Kidney epithelial cell (primary cell): ENCODE data around the gene LYRM1. TPM values are rescaled to one million over a fixed set of nuclear protein-coding genes. Genes with fewer than 3 reads are reported as not detected.

ENCODE experiments used
- DNase-seq: peaks from one replicate; pipeline ENCODE4 v3.0.0-alpha.2; 2010; ENCODE audit warnings: low read depth
- H3K27me3 ChIP-seq: 2 replicates; pipeline ENCODE4 v1.6.0; 2011; ENCODE audit warnings: low read length; ENCODE audit not compliant: control insufficient read depth, insufficient read depth
- H3K36me3 ChIP-seq: 2 replicates; pipeline ENCODE4 v1.5.1; 2011; ENCODE audit warnings: low read length; ENCODE audit not compliant: control insufficient read depth, insufficient read depth
- H3K4me3 ChIP-seq: 2 replicates; pipeline ENCODE4 v1.5.1; 2011; ENCODE audit warnings: low read depth, mild to moderate bottlenecking, control low read depth, low read length
- CTCF ChIP-seq: IDR thresholded peaks from 2 replicates; pipeline ENCODE4 v1.5.1; 2011; ENCODE audit warnings: mild to moderate bottlenecking, moderate library complexity, low read length, control low read depth, inconsistent platforms; ENCODE audit not compliant: insufficient read depth, poor library complexity, severe bottlenecking
- total RNA-seq: library from RNA; depleted of rRNA; stranded (reverse); fragments of >200 nt; gene quantifications from 2 replicates; pipeline ENCODE4 v1.2.3, GENCODE V29; 2015

Gene LYRM1
- total RNA-seq, 1 donor from 2014 or later = 64.8 TPM

DNA sequence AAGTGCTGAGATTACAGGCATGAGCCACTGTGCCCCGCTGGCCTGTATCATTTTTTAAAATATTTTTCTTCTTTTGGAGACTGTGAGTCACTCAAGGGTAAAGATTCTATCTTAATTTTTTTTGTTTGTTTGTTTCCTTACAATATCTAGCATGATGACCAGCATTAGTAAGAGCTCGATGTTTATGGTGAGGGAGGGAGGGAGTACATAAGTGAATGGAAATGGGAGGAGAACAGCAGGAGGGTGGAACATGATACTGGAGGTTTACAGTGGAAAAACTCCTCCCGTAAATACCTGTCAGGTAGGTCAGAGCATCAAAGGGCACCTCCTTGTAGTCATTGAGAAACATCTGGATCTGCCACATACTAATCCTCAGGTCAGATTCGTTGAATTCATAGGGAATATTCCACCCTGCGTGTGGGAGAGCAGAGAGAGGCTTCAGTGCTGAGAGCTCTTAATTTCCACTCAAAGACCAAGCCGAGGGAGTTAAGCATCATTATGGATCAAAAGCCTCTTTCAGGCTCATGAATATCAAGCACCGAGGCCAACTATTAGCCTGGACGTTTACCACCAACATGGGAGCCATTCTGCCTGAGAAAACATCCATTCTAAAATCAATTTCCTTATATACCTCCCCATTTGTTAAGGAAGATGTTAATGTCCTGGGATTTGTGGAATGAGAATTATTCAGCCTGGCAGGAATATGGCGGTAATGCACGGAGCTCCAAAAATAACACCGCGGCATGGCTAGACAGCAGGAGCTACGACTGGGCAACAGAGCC is 51.8 kb downstream of the LYRM1 start:
- no peak for TF ChIP-seq CTCF
- Histone ChIP-seq H3K4me3 (no peak overlapping the region), H3K27me3 (no peaks in the 10 kb centered on the region), H3K36me3 (no peaks in the 10 kb centered on the region)
- DNase-seq = no peak

DNA sequence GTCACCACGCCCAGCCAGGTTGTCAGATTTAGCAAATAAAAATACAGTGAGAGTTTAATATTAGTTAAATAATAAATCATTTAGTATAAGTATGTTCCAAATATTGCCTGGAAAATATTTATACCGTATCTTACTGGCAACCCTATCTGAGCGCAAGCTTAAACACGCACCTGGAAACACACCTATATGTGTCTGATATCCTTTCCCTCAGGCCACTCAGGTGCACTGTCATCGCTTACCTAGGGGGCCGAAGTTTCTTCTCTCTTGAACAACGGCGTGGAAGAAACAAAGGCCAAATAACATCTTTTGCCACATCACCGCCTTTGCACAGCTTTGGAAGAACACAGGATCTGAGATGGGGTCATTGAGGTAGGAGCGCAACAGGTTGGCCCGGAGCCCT is 54.0 kb downstream of the LYRM1 start:
- no peak for TF ChIP-seq CTCF
- no peak for DNase-seq
- H3K27me3 ChIP-seq = no peaks in the 10 kb centered on the region
- H3K4me3 ChIP-seq = no peak overlapping the region
- H3K36me3 ChIP-seq = no peaks in the 10 kb centered on the region

DNA sequence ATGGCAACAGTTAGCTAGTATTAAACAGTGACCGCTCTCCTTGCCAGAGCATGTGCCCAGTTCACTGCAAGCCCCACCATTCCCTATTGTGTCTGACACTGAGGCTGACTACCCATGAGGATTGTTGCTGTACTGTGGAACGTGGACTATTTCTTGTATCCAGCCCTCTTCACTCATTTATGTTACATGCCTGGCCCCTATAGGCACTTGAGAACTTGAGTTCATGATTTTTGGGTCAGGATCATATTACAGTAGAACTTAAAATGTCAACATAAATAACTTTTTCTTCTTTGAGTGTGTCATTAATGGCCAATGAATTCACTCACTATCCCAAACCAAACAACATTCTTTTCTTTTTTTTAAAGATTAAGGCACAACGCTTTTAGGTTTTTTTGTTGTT is 55.7 kb downstream of the LYRM1 start:
- no peak for DNase-seq
- no peaks in the 10 kb centered on the region for H3K36me3 ChIP-seq
- H3K4me3 ChIP-seq = no peak overlapping the region
- no peaks in the 10 kb centered on the region for H3K27me3 ChIP-seq
- no peak for TF ChIP-seq CTCF

DNA sequence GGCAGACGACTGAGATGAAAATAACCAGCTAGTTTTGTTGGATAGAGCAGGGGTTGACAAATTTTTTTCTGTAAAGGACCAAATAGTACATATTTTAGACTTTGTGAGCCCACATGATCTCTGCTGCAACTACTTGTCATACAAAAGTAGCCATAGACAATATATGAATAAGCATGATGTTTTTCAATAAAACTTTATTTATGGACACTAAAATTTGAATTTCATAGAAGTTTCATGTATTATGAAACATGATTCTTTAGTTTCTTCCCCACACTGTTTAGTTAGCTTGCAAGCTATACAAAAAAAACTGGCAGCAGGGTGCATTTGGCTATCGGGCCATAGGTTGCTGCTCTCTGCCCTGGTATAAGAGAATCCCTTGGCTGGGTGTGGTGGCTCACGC is 56.6 kb downstream of the LYRM1 start:
- Histone ChIP-seq H3K36me3 (no peaks in the 10 kb centered on the region), H3K4me3 (no peak overlapping the region), H3K27me3 (no peaks in the 10 kb centered on the region)
- no peak for TF ChIP-seq CTCF
- no peak for DNase-seq

DNA sequence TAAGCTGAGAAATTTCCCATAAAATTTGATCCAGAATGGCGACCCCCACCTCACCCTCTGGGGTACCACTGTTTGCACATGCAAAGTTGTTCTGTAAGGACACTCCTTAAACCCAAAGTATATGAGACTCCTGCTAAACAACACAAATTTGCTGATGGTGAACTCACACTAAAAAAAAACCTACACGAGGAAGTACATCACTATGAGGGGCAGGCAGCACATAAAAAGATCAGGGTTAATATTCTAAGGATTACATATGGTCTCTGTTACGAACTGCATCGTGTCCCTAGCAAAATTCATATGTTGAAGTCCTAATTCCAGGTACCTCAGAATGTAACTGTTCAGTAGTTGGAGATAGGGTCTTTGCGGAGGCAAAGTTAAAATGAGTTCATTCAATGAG is 60.3 kb downstream of the LYRM1 start:
- DNase-seq = no peak
- no peaks in the 10 kb centered on the region for H3K27me3 ChIP-seq
- no peak overlapping the region for H3K4me3 ChIP-seq
- H3K36me3 ChIP-seq = no peaks in the 10 kb centered on the region
- TF ChIP-seq CTCF = no peak

DNA sequence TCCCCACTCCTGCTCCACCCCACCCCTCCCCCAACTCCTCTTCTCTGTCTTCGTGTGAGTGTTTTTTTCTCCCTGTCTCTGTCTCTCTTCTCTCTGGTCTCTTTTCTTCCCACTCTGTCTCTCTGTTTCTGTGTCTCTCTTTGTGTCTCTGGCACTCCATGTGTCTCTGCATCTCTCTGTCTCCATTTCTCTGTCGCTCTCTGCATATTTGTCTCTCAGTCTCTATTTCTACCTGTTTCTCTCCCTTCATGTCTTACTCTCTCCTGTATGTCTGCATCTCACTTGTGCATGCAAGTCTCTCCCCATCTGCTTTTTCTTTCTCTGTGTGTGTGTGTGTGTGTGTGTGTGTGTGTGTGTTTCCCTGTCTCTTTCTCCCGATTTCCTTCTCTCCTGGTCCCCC is 68.2 kb downstream of the LYRM1 start:
- DNase-seq = no peak
- no peak for TF ChIP-seq CTCF
- Histone ChIP-seq H3K36me3 (no peaks in the 10 kb centered on the region), H3K4me3 (no peak overlapping the region), H3K27me3 (no peaks in the 10 kb centered on the region)
